Measurements from ENCODE around the gene CES1.
"Not testable (repeated sequence)": the region's sequence is repeated elsewhere in the genome, so short reads cannot be mapped to it uniquely, and the experiment has no call there.

- TF ChIP-seq USF2 (IDR thresholded peaks at IDR 0.05; ENCODE audit: low read length); GTF2F1 (IDR thresholded peaks at IDR 0.05; ENCODE audit: borderline replicate concordance, low read depth, low read length); RAD21 (IDR thresholded peaks at IDR 0.05 in 1 of 2, conservative IDR thresholded peaks at IDR 0.05 in 1 of 2; ENCODE audit: low read depth in 2 of 2, low read length in 2 of 2); CTCF (IDR thresholded peaks at IDR 0.05; ENCODE audit: control extremely low read depth in 1 of 3, insufficient read depth in 1 of 3, low read depth in 1 of 3, low read length in 3 of 3); CREB1 (IDR thresholded peaks at IDR 0.05); POLR2AphosphoS5 (IDR thresholded peaks at IDR 0.05; ENCODE audit: low read depth, low read length); KDM5A (IDR thresholded peaks at IDR 0.05; ENCODE audit: low read length); POLR2A (IDR thresholded peaks at IDR 0.05; ENCODE audit: control extremely low read depth in 1 of 2, low read depth in 2 of 2, low read length in 2 of 2); EP300 (IDR thresholded peaks at IDR 0.05; ENCODE audit: borderline replicate concordance in 1 of 2, low read depth in 2 of 2, low read length in 2 of 2); MAX (IDR thresholded peaks at IDR 0.05); ATF2 (IDR thresholded peaks at IDR 0.05; ENCODE audit: low read length); HDAC6 (IDR thresholded peaks at IDR 0.05; ENCODE audit: low read depth, low read length); YY1 (IDR thresholded peaks at IDR 0.05; ENCODE audit: low read depth, low read length): not testable (repeated sequence)
These were observed 3.7 kb downstream of the CES1 start for GRCh38 chr16:55829232-55829631.

Data from H1 (cell line).